Testis (tissue), 2 donors: ENCODE measurements around the gene PRR33.

Experiments
- POLR2A ChIP-seq: fragments of 450-650 bp; IDR thresholded peaks from one replicate; pipeline ENCODE4 v1.6.1; 2017; ENCODE audit warnings: antibody characterized with exemption, mild to moderate bottlenecking, moderate library complexity
- TF ChIP-seq, protein P1 (sequence below), 3 experiments: fragments of 450-650 bp in 2 of 3; fragments of 200-600 bp in 1 of 3; sonication (generic) in 1 of 3; IDR thresholded peaks; one replicate each; pipeline ENCODE4 v1.5.1; 2016 to 2019; ENCODE audit warnings: antibody characterized with exemption in 3 of 3, mild to moderate bottlenecking in 2 of 3, moderate library complexity in 1 of 3

DNA sequence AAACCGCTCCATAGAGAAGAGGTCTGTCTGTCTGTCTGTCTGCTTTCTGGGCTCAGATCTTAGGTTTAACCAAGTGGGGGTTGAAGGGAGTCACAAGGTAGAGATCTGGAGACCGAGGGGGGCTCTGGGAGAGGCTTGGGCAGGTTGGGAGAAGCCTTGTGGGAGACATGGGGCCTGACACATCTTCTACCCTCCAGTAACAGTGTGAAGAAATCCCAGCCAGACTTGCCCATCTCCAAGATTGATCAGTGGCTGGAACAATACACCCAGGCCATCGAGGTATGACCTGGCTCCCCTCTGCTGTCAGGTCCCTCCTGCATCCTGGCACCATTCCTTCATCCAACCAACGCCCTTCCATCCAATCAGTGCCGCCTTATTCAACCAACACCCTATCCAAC lies 7.4 kb downstream of the PRR33 start:
- TF ChIP-seq, protein P1, sequence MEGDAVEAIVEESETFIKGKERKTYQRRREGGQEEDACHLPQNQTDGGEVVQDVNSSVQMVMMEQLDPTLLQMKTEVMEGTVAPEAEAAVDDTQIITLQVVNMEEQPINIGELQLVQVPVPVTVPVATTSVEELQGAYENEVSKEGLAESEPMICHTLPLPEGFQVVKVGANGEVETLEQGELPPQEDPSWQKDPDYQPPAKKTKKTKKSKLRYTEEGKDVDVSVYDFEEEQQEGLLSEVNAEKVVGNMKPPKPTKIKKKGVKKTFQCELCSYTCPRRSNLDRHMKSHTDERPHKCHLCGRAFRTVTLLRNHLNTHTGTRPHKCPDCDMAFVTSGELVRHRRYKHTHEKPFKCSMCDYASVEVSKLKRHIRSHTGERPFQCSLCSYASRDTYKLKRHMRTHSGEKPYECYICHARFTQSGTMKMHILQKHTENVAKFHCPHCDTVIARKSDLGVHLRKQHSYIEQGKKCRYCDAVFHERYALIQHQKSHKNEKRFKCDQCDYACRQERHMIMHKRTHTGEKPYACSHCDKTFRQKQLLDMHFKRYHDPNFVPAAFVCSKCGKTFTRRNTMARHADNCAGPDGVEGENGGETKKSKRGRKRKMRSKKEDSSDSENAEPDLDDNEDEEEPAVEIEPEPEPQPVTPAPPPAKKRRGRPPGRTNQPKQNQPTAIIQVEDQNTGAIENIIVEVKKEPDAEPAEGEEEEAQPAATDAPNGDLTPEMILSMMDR (IDR thresholded peaks at IDR 0.05) = no peak
- TF ChIP-seq POLR2A = no peak
